ENCODE data around the gene KLHL29. TPM values are rescaled to one million over a fixed set of nuclear protein-coding genes. Genes with fewer than 3 reads are reported as not detected.

KLHL29 gene
- total and polyA plus RNA-seq, 2 experiments from 2014 or later = 1.5 to 6.5 TPM

- Histone ChIP-seq H3K4me2 (no peak overlapping the region), H3K27ac (ENCODE audit: low read depth) (no peak overlapping the region), H2AFZ (no peak overlapping the region), H3K4me3 (no peak overlapping the region), H4K20me1 (replicated peaks; ENCODE audit: insufficient read depth) (no peaks in the 10 kb centered on the region), H3K27me3 (ENCODE audit: insufficient read depth) (no peaks in the 10 kb centered on the region), H3F3A (replicated peaks; ENCODE audit: low read depth) (no peaks in the 10 kb centered on the region), H3K36me3 (ENCODE audit: insufficient read depth) (no peaks in the 10 kb centered on the region), H3K9me2 (ENCODE audit: insufficient read depth) (no peaks in the 10 kb centered on the region), H3K79me2 (replicated peaks; ENCODE audit: insufficient read depth) (no peaks in the 10 kb centered on the region), H3K4me1 (ENCODE audit: insufficient read depth) (no peaks in the 10 kb centered on the region)
- no peaks in the 10 kb centered on the region for H3K36me3 Mint-ChIP-seq (ENCODE audit: low read depth)
- H3K4me3 Mint-ChIP-seq = no peak overlapping the region
- H3K4me1 Mint-ChIP-seq = peaks cover 21% of the 10 kb centered on the region
- no peak for DNase-seq (ENCODE audit: low spot score)
- no peak for ATAC-seq
- no peak overlapping the region for H3K27ac Mint-ChIP-seq
- no peak for TF ChIP-seq STAT1 (IDR thresholded peaks at IDR 0.05; ENCODE audit: unreplicated experiment)
- peaks cover 4% of the 10 kb centered on the region for H3K27me3 Mint-ChIP-seq (ENCODE audit: insufficient read depth, low read depth, poor library complexity)
- no peaks in the 10 kb centered on the region for H3K9me3 Mint-ChIP-seq
Observed at GRCh38 chr2:23632386-23632785, 247.4 kb downstream of the KLHL29 start.

GRCh38 chr2:23632831-23633395 lies 247.9 kb downstream of the KLHL29 start:
- Mint-ChIP-seq H3K27me3 (ENCODE audit: insufficient read depth, low read depth, poor library complexity) (peaks cover 5% of the 10 kb centered on the region), H3K4me3 (no peak overlapping the region)
- no peak for TF ChIP-seq ZNF331 (CRISPR knock-in tag; IDR thresholded peaks at IDR 0.05; ENCODE audit: low read depth)
- no peak for TF ChIP-seq ZNF114 (CRISPR knock-in tag; IDR thresholded peaks at IDR 0.05)
- no peak for TF ChIP-seq REST (IDR thresholded peaks at IDR 0.05; ENCODE audit: unreplicated experiment)
- TF ChIP-seq JUNB (IDR thresholded peaks at IDR 0.05; ENCODE audit: unreplicated experiment) = no peak
- TF ChIP-seq ZNF462 (CRISPR knock-in tag; IDR thresholded peaks at IDR 0.05) = no peak
- no peak for TF ChIP-seq CTCF (conservative IDR thresholded peaks at IDR 0.05; ENCODE audit: low read depth in 2 of 2)
- no peak for TF ChIP-seq CREB1 (CRISPR knock-in tag; IDR thresholded peaks at IDR 0.05; ENCODE audit: low read depth)
- no peak for TF ChIP-seq POLR2AphosphoS5 (IDR thresholded peaks at IDR 0.05; ENCODE audit: low read depth)
- no peak for TF ChIP-seq EZH2phosphoT487 (IDR thresholded peaks at IDR 0.05; ENCODE audit: unreplicated experiment)
- TF ChIP-seq EZH2 (IDR thresholded peaks at IDR 0.05; ENCODE audit: low read depth, unreplicated experiment) = no peak

More at GRCh38 chr2:23632831-23633395, 247.9 kb downstream of the KLHL29 start:
- no peak overlapping the region for H3K27ac Mint-ChIP-seq
- no peaks in the 10 kb centered on the region for H3K9me3 Mint-ChIP-seq
- Histone ChIP-seq H3K36me3 (ENCODE audit: insufficient read depth) (no peaks in the 10 kb centered on the region), H3K9me2 (ENCODE audit: insufficient read depth) (no peaks in the 10 kb centered on the region), H3F3A (replicated peaks; ENCODE audit: low read depth) (no peaks in the 10 kb centered on the region), H4K20me1 (replicated peaks; ENCODE audit: insufficient read depth) (no peaks in the 10 kb centered on the region), H3K4me2 (no peak overlapping the region), H3K79me2 (replicated peaks; ENCODE audit: insufficient read depth) (no peaks in the 10 kb centered on the region), H3K4me1 (ENCODE audit: insufficient read depth) (no peaks in the 10 kb centered on the region), H3K27me3 (ENCODE audit: insufficient read depth) (no peaks in the 10 kb centered on the region), H2AFZ (no peak overlapping the region), H3K4me3 (no peak overlapping the region), H3K27ac (ENCODE audit: low read depth) (no peak overlapping the region)
- no peak for DNase-seq (ENCODE audit: low spot score)
- no peaks in the 10 kb centered on the region for H3K36me3 Mint-ChIP-seq (ENCODE audit: low read depth)
- no peak for ATAC-seq
- peaks cover 20% of the 10 kb centered on the region for H3K4me1 Mint-ChIP-seq
